ENCODE results near the gene ASIP. TPM values are rescaled to one million over a fixed set of nuclear protein-coding genes. Genes with fewer than 3 reads are reported as not detected.
A peak's percentile ranks its signal among the peaks of the same experiment; 100 is the strongest.

ASIP gene
- total and polyA plus RNA-seq, 2 of the 13 experiments (the other 11 are each of a cell fraction or from before 2014, with no cell fraction given): not detected

DNA sequence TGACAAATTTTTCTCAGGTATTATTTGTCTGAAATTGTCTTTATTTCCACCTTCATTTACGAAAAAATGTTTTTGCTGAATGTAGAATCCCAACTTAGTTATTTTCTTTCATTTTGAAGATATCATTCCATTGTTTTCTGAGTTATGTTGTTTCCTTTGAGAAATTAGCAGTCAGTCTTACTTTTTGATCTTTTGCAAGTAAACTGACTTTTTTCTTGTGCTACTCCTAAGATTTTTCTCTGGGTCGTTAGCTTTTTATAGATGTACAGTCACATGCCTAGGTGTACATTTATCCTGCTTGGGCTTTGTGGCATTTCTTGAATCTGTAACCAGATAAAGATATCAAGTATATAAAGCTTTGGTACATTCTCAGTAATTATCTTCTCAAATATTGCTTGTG is 29.6 kb upstream of the ASIP start:
- no peak overlapping the region for H3K27ac ChIP-seq (ENCODE audit: extremely low read length, insufficient read depth, low read length)
- in situ Hi-C loops (cut with HindIII; ENCODE audit: extremely low pct_ligation_motif_present, low pct_unique_long_range_greater_than_20kb): no loop called here
- H3K36me3 ChIP-seq (replicated peaks in 1 of 2; ENCODE audit: control insufficient read depth in 1 of 2, insufficient read depth in 2 of 2, low read length in 2 of 2): no peaks in the 10 kb centered on the region
- H2AFZ ChIP-seq (ENCODE audit: low read length): no peak overlapping the region
- peaks cover 7 to 52% of the 10 kb centered on the region in 2 experiments; a peak in 4 of 5 replicates for H3K27me3 ChIP-seq (ENCODE audit: control insufficient read depth in 1 of 2, insufficient read depth in 2 of 2, low read length in 2 of 2)
- no peak overlapping the region for H3K4me2 ChIP-seq (ENCODE audit: low read depth, low read length)
- H3K79me2 ChIP-seq (ENCODE audit: insufficient read depth, low read length): no peaks in the 10 kb centered on the region
- H4K20me1 ChIP-seq (ENCODE audit: insufficient read depth, low read length): no peaks in the 10 kb centered on the region
- intact Hi-C loops (cut with micrococcal nuclease; ENCODE audit: unreplicated experiment): no loop called here
- TF ChIP-seq, protein P1, sequence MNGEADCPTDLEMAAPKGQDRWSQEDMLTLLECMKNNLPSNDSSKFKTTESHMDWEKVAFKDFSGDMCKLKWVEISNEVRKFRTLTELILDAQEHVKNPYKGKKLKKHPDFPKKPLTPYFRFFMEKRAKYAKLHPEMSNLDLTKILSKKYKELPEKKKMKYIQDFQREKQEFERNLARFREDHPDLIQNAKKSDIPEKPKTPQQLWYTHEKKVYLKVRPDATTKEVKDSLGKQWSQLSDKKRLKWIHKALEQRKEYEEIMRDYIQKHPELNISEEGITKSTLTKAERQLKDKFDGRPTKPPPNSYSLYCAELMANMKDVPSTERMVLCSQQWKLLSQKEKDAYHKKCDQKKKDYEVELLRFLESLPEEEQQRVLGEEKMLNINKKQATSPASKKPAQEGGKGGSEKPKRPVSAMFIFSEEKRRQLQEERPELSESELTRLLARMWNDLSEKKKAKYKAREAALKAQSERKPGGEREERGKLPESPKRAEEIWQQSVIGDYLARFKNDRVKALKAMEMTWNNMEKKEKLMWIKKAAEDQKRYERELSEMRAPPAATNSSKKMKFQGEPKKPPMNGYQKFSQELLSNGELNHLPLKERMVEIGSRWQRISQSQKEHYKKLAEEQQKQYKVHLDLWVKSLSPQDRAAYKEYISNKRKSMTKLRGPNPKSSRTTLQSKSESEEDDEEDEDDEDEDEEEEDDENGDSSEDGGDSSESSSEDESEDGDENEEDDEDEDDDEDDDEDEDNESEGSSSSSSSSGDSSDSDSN (CRISPR knock-in tag; IDR thresholded peaks at IDR 0.05): no peak
- TF ChIP-seq CBX2 (IDR thresholded peaks at IDR 0.05; ENCODE audit: low read depth, low read length) (0 out of 2 replicates have a peak, but pooled peaks have one; percentile 16), CBX2 (CRISPR knock-in tag; IDR thresholded peaks at IDR 0.05; ENCODE audit: low read depth) (no peak), ZNF317 (CRISPR knock-in tag; IDR thresholded peaks at IDR 0.05) (peak; percentile 95)
- ATAC-seq (no peak), FAIRE-seq (no peak), DNase-seq (ENCODE audit: low spot score) (no peak)
- no peak overlapping the region for H3K9ac ChIP-seq (ENCODE audit: insufficient read depth, low read depth, low read length)
- no peaks in the 10 kb centered on the region for H3K9me3 ChIP-seq (ENCODE audit: low read length)
- POLR2A ChIA-PET: no interaction called here
- no TSS peak for BruUV-seq (replicated peaks)
- H3K4me1 ChIP-seq (ENCODE audit: insufficient read depth, low read length): peaks cover 16% of the 10 kb centered on the region
- CTCF ChIA-PET (ENCODE audit: low intra/inter-chr PET ratio, low total read pairs): no interaction called here
- no peak overlapping the region for H3K4me3 ChIP-seq (replicated peaks in 1 of 3; ENCODE audit: insufficient read depth in 1 of 3, low read depth in 2 of 3, low read length in 3 of 3)
- 5% methylated on average over 2 of the region's 2 CpGs for WGBS (ENCODE audit: low lambda C conversion rate)

DNA sequence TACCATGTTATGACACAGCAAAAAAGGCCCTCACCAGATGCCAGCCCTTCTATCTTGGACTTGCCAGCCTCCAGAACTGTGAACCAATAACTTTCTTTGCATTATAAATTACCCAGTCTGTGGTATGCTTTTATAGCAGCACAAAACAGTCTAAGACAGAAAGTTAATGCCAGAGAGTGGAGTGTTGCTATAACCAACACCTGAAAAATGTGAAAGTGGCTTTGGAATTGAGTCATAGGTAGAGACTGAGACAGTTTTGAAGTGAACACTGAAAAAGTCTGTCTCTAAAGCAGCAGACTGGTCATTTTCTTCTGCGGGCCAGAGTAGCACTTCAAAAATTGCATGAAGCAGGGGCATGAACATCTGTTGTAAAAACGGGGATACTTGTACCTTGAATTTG is 28.0 kb upstream of the ASIP start:
- no peak overlapping the region for H3K9ac ChIP-seq (ENCODE audit: insufficient read depth, low read depth, low read length)
- POLR2A ChIA-PET: no interaction called here
- peaks cover 7 to 62% of the 10 kb centered on the region in 2 experiments; a peak in 4 of 5 replicates for H3K27me3 ChIP-seq (ENCODE audit: control insufficient read depth in 1 of 2, insufficient read depth in 2 of 2, low read length in 2 of 2)
- H3K9me3 ChIP-seq (ENCODE audit: low read length): no peaks in the 10 kb centered on the region
- DNase-seq (ENCODE audit: low spot score): no peak
- TF ChIP-seq ZNF614 (CRISPR knock-in tag; IDR thresholded peaks at IDR 0.05; ENCODE audit: borderline replicate concordance) (no peak), ZNF205 (CRISPR knock-in tag; IDR thresholded peaks at IDR 0.05) (no peak), MAFK (conservative IDR thresholded peaks at IDR 0.05 in 1 of 2, IDR thresholded peaks at IDR 0.05 in 1 of 2; ENCODE audit: low read length in 2 of 2) (0 out of 4 replicates have a peak, but pooled peaks of 1 of the 2 experiments have one; percentile 18), POLR2A (IDR thresholded peaks at IDR 0.05; ENCODE audit: insufficient read depth in 1 of 2, low read depth in 2 of 2, low read length in 2 of 2) (no peak)
- in situ Hi-C loops (cut with HindIII; ENCODE audit: extremely low pct_ligation_motif_present, low pct_unique_long_range_greater_than_20kb): no loop called here
- peaks cover 18% of the 10 kb centered on the region for H3K4me1 ChIP-seq (ENCODE audit: insufficient read depth, low read length)
- no peak overlapping the region for H3K4me3 ChIP-seq (replicated peaks in 1 of 3; ENCODE audit: insufficient read depth in 1 of 3, low read depth in 2 of 3, low read length in 3 of 3)
- no peaks in the 10 kb centered on the region for H4K20me1 ChIP-seq (ENCODE audit: insufficient read depth, low read length)
- H3K27ac ChIP-seq (ENCODE audit: extremely low read length, insufficient read depth, low read length): no peak overlapping the region
- no TSS peak for BruUV-seq (replicated peaks)
- ATAC-seq: no peak
- H2AFZ ChIP-seq (ENCODE audit: low read length): no peak overlapping the region
- H3K36me3 ChIP-seq (replicated peaks in 1 of 2; ENCODE audit: control insufficient read depth in 1 of 2, insufficient read depth in 2 of 2, low read length in 2 of 2): no peaks in the 10 kb centered on the region
- H3K4me2 ChIP-seq (ENCODE audit: low read depth, low read length): no peak overlapping the region
- no peak for FAIRE-seq
- no peaks in the 10 kb centered on the region for H3K79me2 ChIP-seq (ENCODE audit: insufficient read depth, low read length)
- WGBS (ENCODE audit: low lambda C conversion rate): 42% methylated on average over 2 of the region's 2 CpGs
- intact Hi-C loops (cut with micrococcal nuclease; ENCODE audit: unreplicated experiment): no loop called here
- CTCF ChIA-PET (ENCODE audit: low intra/inter-chr PET ratio, low total read pairs): no interaction called here

All from HepG2 (cell line).